GM18907 (cell line): ENCODE measurements around the gene NOTCH4.
A peak's percentile ranks its signal among the peaks of the same experiment; 100 is the strongest.

ENCODE experiments used
- ATAC-seq: cut with Tn5 transposase; IDR thresholded peaks from one replicate; pipeline ENCODE4 v1.9.1; 2021; ENCODE audit warnings: mild to moderate bottlenecking, moderate library complexity; ENCODE audit not compliant: unreplicated experiment

Gene NOTCH4

DNA sequence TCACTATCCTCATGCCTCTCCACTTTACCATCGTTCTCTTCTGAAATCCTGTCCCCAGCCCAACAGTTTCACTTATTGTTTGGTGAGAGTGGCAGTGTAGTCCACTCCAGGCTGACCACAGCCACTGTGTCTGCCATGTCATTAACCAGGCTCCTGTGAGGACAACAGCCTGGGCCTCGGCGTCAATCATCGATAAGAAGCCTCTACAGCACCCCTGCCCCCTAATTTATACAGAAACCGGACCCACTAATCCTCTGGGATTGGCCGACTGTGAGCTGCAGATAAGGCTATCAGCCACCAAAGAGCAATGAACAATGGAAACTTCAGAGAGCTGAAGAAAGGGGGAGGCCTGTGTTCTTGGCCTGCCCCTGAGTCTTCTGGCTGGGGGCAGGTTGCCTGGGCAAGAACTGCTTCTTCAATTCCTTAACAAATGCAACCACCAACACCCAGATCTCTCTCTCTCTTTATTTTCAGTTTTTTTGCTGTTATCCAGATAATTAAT lies 56.1 kb downstream of the NOTCH4 start:
- no peak for ATAC-seq

DNA sequence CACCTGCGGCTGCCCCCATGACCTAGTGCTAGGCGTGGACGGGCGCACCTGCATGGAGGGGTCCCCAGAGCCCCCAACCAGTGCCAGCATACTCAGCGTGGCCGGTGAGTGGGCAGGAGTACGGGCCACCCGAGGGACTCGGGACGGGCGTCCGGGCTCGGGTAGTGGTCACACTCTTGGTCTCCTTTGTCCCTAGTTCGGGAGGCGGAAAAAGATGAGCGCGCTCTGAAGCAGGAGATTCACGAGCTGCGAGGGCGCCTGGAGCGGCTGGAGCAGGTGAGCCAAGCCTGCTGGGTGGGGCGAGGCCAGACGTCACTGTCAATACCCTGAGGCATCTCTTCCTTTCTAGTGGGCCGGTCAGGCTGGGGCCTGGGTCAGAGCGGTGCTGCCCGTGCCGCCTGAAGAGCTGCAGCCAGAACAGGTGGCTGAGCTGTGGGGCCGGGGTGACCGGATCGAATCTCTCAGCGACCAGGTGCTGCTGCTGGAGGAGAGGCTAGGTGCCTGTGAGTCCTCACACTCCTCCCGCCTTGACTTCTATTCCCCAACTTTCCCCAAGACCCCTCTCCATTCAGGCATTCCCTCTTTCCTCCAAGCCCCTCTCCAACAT lies 56.6 kb downstream of the NOTCH4 start:
- ATAC-seq, result no peak

DNA sequence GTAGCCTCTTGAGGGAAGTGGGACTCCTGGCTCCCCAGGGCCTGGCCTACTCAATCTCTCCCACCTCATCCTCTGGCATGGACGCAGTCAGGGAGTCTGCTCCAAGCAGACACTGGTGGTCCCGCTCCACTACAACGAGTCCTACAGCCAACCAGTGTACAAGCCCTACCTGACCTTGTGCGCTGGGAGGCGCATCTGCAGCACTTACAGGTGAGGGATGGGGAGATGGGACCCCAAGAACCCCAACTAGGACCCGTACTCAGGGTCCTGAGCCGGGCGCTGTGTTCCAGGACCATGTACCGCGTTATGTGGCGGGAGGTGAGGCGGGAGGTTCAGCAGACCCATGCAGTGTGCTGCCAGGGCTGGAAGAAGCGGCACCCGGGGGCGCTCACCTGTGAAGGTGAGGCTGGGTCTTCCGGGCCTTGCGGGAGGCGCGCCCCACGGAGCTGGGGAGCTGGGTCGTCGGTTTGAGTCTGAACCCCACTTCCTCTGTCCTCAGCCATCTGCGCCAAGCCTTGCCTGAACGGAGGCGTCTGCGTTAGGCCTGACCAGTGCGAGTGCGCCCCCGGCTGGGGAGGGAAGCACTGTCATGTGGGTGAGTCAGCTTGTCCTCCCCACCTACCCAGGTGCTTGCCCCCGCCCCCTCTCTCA lies 57.3 kb downstream of the NOTCH4 start:
- no peak for ATAC-seq

- ATAC-seq, result no peak
Measured at GRCh38 chr6:32164295-32164694, 59.6 kb downstream of the NOTCH4 start, which contains the start of gene EGFL8. TSS of gene EGFL8 (plus strand) at chr6:32164595. CDS start at chr6:32166166, 1,571 bp downstream.

DNA sequence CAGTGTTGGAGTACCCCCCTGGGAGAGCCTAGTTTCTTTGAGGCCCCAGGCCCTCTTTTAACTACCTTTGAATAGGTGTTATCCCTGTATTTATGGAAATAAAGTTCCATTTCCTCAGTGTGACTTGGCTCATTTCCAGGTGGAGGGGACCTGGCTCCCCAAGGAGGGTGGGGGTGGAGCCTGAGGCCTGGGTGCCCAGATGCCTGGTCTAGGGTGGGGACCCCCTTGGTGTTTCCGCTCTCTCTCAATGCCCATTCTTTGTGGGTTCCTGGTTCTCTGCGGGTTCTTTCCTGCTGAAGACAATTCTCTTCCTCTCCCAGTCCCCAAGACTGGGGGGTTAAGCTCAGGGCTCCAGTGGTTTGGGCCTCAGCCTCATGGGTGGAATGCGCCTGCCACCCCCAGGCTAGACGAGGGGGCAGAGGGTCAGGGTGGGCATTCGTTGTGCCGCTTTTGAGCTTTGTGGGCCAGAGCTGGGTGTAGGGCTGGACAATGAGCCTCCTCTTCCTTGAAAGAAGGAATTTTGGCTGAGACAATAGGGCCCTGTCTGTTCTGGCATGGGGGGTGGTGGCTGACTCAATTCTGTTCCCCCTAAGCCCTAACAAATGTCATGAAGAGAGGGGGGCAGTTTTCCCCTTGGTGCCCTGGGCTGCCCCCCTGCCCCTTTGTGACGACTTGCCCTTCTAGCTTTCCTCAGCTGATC lies 60.2 kb downstream of the NOTCH4 start:
- no peak for ATAC-seq

DNA sequence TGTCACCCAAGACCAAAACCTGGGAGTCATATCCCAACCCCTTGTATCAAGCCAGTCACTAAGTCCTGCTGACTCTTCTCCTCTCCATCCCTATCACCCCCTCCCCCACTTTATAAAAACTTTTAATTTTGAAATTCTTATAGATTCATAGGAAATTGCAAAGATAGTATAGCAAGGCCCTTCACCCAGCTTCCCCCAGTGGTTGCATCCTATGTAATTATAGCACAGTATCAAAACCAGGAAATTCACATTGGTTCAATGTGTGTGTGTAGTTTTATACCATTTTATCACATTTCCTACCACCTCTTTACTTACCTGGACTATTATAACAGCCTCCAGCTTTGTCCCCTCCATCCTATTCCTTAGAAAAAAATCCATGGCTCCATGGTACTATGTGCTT lies 65.8 kb downstream of the NOTCH4 start:
- ATAC-seq, result no peak

- ATAC-seq, result no peak
Measured at GRCh38 chr6:32156891-32157290, 67.0 kb downstream of the NOTCH4 start.

DNA sequence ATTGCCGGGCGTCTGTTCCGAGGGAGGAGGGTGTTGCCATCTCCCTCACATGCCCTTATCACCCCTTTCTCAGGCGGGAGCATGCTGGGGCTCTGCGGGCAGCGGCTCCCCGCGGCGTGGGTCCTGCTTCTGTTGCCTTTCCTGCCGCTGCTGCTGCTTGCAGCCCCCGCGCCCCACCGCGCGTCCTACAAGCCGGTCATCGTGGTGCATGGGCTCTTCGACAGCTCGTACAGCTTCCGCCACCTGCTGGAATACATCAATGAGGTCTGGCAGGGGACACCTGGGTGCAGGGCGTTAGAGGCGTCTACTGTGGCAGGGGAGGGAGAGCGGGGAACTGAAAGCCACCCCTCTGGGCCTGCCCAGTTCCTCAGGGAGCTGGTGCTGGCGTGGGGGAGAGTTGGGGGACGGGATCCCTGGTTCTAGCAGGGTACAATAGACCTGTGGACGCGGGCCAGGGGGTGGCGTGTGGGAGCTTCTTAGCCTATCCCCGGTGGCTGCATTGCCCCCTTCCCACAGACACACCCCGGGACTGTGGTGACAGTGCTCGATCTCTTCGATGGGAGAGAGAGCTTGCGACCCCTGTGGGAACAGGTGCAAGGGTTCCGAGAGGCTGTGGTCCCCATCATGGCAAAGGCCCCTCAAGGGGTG lies 69.2 kb downstream of the NOTCH4 start:
- ATAC-seq, result peak; percentile 56

DNA sequence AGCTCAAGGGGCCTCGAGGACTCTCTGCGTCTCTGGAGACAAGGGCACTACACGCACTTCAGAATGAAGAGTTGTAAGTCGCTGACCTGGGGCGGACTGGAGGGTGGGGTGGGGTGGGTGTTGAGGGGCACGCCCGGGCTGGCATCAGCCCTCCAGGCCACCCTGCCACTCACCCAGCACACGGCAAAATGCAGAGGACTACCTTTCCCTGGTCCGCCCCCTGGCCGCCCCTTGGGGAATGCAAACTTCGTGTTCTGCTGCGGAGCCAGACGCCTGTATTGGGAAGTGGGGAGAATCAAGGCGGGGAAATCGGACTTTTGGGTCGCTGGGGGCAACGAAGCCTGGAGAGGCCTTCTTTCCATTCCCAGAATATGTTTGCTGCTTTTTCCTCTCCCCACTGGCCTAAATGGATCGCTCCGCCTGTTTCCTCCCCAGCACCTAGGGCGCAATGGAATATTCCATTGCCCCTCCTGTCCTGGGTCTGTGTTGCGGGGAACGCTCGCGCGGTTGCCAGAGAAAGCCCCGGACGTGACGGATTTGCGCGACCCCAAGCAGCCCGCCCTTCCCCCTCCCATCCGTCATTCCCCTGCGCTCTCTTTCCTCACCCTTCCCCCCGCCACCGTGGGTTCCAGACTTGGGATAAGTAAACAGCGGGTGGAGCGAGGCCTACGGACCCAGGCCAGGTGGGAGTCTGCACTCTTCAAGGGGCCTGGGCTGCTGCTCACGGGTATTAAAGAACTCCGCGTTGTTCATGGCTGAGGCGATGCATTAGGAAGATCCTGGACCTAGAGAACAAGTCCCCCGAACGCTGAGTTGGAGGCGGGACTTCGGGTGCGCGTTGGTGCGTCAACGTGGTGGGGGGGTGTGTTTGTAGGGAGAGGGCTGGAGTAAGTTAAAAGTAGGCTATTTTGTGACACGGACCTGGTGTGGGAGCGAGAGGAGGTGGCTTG lies 70.0 kb downstream of the NOTCH4 start, which contains the start of gene PPT2:
TSS of gene PPT2 (plus strand) at position 578 of the 950 bp plus-strand sequence. CDS start 454 bp downstream, outside the sequence.
- peak; percentile 41 for ATAC-seq

GRCh38 chr6:32152769-32153563 lies 70.9 kb downstream of the NOTCH4 start:
- no peak for ATAC-seq

- ATAC-seq, result no peak
Measured at GRCh38 chr6:32151863-32152768, 71.8 kb downstream of the NOTCH4 start, which contains the start of gene PRRT1. TSS of gene PRRT1 (minus strand) at chr6:32151939. CDS start at chr6:32151827, 112 bp downstream.

DNA sequence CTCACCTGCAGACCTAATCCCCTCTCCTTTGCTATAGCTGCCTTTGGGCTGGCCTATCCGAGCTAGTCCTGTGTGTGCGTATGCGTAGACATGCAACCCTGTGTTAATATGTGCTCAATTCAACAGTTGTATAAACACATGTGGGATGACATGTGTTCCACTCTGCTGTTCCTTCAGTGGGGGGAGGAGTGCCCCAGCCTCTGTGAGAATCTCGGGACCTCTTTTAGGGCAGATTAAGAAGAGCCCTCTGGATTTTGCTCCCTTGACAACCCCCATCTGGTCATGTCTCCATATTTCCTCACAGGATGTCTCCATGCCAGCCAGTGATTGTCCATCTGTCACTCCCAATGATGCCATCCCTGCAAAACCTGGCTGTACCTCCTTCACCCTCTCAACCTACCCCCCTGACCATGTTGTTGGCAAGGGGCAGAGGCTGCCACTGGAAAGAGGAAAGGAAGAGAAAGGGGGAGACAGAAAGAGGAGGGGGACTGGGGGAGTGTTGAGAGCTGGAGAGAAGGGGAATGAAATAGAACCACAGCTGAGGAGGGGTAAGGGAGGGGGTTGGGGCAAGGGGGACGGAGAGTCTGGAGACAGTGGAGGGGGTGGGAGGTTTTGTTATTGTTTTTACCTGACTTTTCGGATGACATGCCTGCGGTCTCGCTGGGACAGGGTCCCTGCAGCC lies 72.5 kb downstream of the NOTCH4 start:
- ATAC-seq, result no peak

GRCh38 chr6:32149932-32150870 lies 73.7 kb downstream of the NOTCH4 start:
- ATAC-seq, result no peak

DNA sequence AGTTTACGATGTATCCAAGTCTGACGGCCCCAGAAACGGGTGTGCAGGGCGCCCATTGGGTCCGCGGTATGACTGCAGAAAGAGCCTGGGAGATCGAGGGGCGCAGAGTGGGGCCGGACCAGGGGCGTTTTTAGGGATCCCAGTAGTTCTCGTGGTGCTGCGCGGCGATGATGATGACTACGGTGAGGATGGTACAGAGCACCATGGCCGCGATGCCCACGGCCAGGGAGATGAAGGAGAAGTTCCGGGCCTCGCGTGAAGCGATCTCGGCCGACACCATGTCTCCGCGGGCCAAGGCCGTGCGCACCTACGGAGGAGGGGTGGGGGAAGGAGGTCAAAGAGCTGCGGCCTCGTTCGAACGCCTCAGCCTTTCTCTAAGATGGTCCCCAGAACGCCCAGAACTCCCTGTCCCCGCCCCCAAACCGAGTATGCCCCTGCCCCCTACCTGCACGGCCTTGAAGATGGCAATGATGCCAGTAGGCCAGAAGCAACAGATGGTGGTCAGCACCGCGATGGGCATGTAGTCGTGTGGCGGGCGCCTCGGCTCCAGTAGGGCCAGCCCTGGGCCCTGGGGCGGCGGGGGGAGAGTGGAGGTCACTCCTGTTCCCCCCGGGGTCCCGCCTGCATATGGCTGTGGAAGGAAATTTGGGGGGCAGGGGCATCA lies 74.6 kb downstream of the NOTCH4 start:
- no peak for ATAC-seq

GRCh38 chr6:32148289-32149091 lies 75.4 kb downstream of the NOTCH4 start:
- no peak for ATAC-seq
